Thyroid gland (tissue), 4 donors: ENCODE measurements around the gene C11orf16.

Source experiments
- CTCF ChIP-seq, 6 experiments: fragments of 200-600 bp in 3 of 6; fragments of 450-650 bp in 3 of 6; sonication (generic) in 3 of 6; IDR thresholded peaks; one replicate each; pipeline ENCODE4 v1.5.1; 2016 to 2019; ENCODE audit warnings: antibody characterized with exemption in 6 of 6, mild to moderate bottlenecking in 2 of 6, inconsistent platforms in 1 of 6, moderate library complexity in 1 of 6
- POLR2A ChIP-seq, 2 donors: fragments of 450-650 bp; IDR thresholded peaks; one replicate each; pipeline ENCODE4 v1.6.1; 2017; ENCODE audit warnings: antibody characterized with exemption in 2 of 2, mild to moderate bottlenecking in 2 of 2, moderate library complexity in 1 of 2

- TF ChIP-seq CTCF (IDR thresholded peaks at IDR 0.05) (no peak), POLR2A (IDR thresholded peaks at IDR 0.05) (no peak)
These were observed 8.8 kb upstream of the C11orf16 start for GRCh38 chr11:8941341-8942103.
